ENCODE results near the gene ATP2B2. TPM values are rescaled to one million over a fixed set of nuclear protein-coding genes. Genes with fewer than 3 reads are reported as not detected.

The ATP2B2 gene
- total RNA-seq, 1 experiment from 2014 or later = not detected

DNA sequence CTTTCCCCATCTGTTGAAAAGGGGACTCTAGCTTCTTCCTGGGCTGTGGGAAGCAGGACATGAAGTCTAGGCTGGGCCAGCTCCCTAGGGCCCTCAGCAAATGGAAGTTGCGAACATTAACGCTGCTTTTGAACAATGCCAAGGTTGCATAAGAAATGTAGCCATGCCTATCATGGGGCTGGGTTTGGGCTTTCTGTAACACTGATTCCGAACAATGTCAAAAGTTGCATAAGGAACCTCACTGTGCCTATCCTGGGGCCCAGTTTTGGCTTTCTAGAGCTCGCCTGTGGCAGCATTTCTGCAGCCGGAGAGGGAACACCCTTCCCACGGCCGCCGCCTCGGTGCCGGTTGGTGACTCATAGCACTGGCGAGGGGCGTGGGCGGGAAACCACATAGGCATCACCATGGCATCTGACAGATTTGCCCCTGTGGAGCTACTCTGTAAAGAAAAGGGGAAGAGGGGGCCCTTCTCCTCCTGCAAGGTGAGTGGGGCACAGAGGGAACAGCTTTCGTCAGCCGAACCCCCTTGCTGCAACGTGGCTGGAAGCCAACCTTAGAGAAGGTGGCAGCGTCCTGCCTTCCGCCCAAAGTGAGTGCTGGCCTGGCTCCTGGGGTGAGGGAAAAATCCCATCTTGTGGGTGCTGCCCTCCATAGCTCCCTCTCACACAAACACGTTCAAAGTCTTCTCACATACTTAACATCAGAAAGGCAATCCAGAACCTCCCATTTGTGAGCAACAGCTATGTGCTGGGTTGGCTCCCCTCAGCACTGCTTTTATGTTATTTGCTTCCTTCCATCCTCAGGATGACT is 46.6 kb upstream of the ATP2B2 start:
- Histone ChIP-seq H3K9me3 (ENCODE audit: control insufficient read depth in 1 of 2, insufficient read depth in 1 of 2, low read depth in 1 of 2, low read length in 2 of 2) (no peaks in the 10 kb centered on the region), H4K20me1 (ENCODE audit: insufficient read depth) (no peaks in the 10 kb centered on the region), H3K36me3 (ENCODE audit: control insufficient read depth in 1 of 2, insufficient read depth in 2 of 2, low read length in 2 of 2) (no peaks in the 10 kb centered on the region), H3K9ac (ENCODE audit: low read length) (peak overlapping the region; percentile 40), H3K4me3 (replicated peaks in 1 of 2; ENCODE audit: low read depth in 1 of 2, low read length in 2 of 2) (peak overlapping the region in 1 of 2 experiments; percentile 43; a peak in 3 of 4 replicates), H3K27ac (ENCODE audit: low read depth, low read length) (no peak overlapping the region), H3K27me3 (ENCODE audit: insufficient read depth, low read length) (no peaks in the 10 kb centered on the region; the same call in 1 of the 2 replicates), H3K79me2 (ENCODE audit: insufficient read depth, low read length) (no peaks in the 10 kb centered on the region), H3K4me1 (ENCODE audit: control insufficient read depth in 1 of 2, insufficient read depth in 2 of 2, low read length in 2 of 2) (peaks cover 14 to 35% of the 10 kb centered on the region in 2 experiments; a peak in 3 of 4 replicates), H3K4me2 (ENCODE audit: low read length) (peak overlapping the region; percentile 70), H2AFZ (ENCODE audit: low read depth, low read length, poor library complexity, severe bottlenecking) (peak overlapping the region; percentile 89), H3K9me2 (ENCODE audit: insufficient read depth) (no peaks in the 10 kb centered on the region)
- RAD21 ChIA-PET (ENCODE audit: low non-redundant PET in 1 of 2, low total read pairs in 2 of 2, uncharacterized antibody in 2 of 2, unreplicated experiment in 2 of 2) = no interaction called here
- peak; percentile 90 for ATAC-seq
- intact Hi-C loops (cut with micrococcal nuclease) = no loop called here
- DNase-seq (ENCODE audit: low read depth, low spot score) = peak; percentile 15
- CTCF ChIA-PET = no interaction called here
- BruUV-seq (replicated peaks) = no TSS peak
- POLR2A ChIA-PET = no interaction called here
- TF ChIP-seq MAX (IDR thresholded peaks at IDR 0.05) = peak; percentile 46; the same call in 1 of the 2 replicates
- TF ChIP-seq EZH2 (IDR thresholded peaks at IDR 0.05) = no peak
- TF ChIP-seq POLR2A (IDR thresholded peaks at IDR 0.05; ENCODE audit: borderline replicate concordance, extremely low read depth, insufficient read depth, insufficient read length) = no peak
- TF ChIP-seq TCF7L2 (IDR thresholded peaks at IDR 0.05; ENCODE audit: borderline replicate concordance, extremely low read depth, insufficient read depth, insufficient read length) = no peak
- TF ChIP-seq ZFX (IDR thresholded peaks at IDR 0.05) = no peak
- TF ChIP-seq REST (IDR thresholded peaks at IDR 0.05; ENCODE audit: low read depth) = no peak
- no peak for TF ChIP-seq RAD21 (IDR thresholded peaks at IDR 0.05; ENCODE audit: low read depth)
- peak; percentile 51; the same call in 1 of the 2 replicates for TF ChIP-seq SP1 (IDR thresholded peaks at IDR 0.05; ENCODE audit: low read depth)
- TF ChIP-seq EGR1 (IDR thresholded peaks at IDR 0.05; ENCODE audit: low read depth) = peak; percentile 99
- TF ChIP-seq ZBTB33 (IDR thresholded peaks at IDR 0.05; ENCODE audit: extremely low read depth, insufficient replicate concordance, low read length) = no peak
- TF ChIP-seq ZNF274 (IDR thresholded peaks at IDR 0.05; ENCODE audit: low read depth, low read length) = no peak
- no peak for TF ChIP-seq CEBPB (IDR thresholded peaks at IDR 0.05; ENCODE audit: low read depth)
- no peak for TF ChIP-seq SRF (IDR thresholded peaks at IDR 0.05; ENCODE audit: low read depth)
- no peak for TF ChIP-seq POLR2AphosphoS5 (IDR thresholded peaks at IDR 0.05; ENCODE audit: low read depth, low read length)
- TF ChIP-seq, protein P1, sequence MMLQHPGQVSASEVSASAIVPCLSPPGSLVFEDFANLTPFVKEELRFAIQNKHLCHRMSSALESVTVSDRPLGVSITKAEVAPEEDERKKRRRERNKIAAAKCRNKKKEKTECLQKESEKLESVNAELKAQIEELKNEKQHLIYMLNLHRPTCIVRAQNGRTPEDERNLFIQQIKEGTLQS (IDR thresholded peaks at IDR 0.05) = no peak
- no peak for TF ChIP-seq ELF1 (IDR thresholded peaks at IDR 0.05; ENCODE audit: borderline replicate concordance, low read depth)
- TF ChIP-seq JUND (IDR thresholded peaks at IDR 0.05) = peak; percentile 84
- TF ChIP-seq EZH2phosphoT487 (IDR thresholded peaks at IDR 0.05; ENCODE audit: borderline replicate concordance) = no peak
- TF ChIP-seq, protein P2, sequence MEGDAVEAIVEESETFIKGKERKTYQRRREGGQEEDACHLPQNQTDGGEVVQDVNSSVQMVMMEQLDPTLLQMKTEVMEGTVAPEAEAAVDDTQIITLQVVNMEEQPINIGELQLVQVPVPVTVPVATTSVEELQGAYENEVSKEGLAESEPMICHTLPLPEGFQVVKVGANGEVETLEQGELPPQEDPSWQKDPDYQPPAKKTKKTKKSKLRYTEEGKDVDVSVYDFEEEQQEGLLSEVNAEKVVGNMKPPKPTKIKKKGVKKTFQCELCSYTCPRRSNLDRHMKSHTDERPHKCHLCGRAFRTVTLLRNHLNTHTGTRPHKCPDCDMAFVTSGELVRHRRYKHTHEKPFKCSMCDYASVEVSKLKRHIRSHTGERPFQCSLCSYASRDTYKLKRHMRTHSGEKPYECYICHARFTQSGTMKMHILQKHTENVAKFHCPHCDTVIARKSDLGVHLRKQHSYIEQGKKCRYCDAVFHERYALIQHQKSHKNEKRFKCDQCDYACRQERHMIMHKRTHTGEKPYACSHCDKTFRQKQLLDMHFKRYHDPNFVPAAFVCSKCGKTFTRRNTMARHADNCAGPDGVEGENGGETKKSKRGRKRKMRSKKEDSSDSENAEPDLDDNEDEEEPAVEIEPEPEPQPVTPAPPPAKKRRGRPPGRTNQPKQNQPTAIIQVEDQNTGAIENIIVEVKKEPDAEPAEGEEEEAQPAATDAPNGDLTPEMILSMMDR (IDR thresholded peaks at IDR 0.05 in 2 of 3, conservative IDR thresholded peaks at IDR 0.05 in 1 of 3; ENCODE audit: borderline replicate concordance in 1 of 3, insufficient read depth in 1 of 3, low read depth in 2 of 3, low read length in 2 of 3) = no peak
- peak; percentile 82 for TF ChIP-seq FOSL1 (IDR thresholded peaks at IDR 0.05; ENCODE audit: low read depth)

Data from HCT116 (cell line).